NCI-H1417 treated with DMSO at 0.1 percent for 48 hours (cell line): ENCODE results near the gene MED16.
"Not testable (repeated sequence)": the region's sequence is repeated elsewhere in the genome, so short reads cannot be mapped to it uniquely, and the experiment has no call there.

Source experiments
- DNase-seq: peaks from one replicate; lab custom pipeline; 2025; lab: John Stamatoyannopoulos, UW

MED16 gene

GRCh38 chr19:853614-854220 lies 39.3 kb downstream of the MED16 start:
- DNase-seq: not testable (repeated sequence)

DNA sequence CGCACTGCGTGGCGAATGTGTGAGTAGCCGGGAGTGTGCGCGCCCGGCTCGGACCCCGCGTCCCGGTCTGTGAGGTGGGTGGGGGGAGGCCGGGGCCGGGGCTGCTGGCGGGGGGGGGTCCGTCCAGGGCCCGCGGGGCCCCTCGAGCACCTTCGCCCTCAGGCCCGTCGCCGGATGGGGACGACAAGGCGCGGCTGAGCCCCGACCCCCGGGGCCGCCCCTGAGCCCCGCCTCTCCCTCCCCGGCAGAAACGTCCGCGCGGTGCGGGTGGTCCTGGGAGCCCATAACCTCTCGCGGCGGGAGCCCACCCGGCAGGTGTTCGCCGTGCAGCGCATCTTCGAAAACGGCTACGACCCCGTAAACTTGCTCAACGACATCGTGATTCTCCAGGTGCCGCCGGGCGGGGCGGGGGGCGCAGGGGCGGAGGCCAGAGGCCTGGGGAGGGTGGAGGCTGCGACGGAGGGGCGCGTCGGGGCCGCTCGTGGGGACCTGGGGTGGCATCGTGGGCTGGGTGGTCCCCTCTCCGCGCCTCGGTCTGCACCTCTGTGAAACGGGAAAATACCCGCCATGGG lies 39.9 kb downstream of the MED16 start:
- no peak for DNase-seq

DNA sequence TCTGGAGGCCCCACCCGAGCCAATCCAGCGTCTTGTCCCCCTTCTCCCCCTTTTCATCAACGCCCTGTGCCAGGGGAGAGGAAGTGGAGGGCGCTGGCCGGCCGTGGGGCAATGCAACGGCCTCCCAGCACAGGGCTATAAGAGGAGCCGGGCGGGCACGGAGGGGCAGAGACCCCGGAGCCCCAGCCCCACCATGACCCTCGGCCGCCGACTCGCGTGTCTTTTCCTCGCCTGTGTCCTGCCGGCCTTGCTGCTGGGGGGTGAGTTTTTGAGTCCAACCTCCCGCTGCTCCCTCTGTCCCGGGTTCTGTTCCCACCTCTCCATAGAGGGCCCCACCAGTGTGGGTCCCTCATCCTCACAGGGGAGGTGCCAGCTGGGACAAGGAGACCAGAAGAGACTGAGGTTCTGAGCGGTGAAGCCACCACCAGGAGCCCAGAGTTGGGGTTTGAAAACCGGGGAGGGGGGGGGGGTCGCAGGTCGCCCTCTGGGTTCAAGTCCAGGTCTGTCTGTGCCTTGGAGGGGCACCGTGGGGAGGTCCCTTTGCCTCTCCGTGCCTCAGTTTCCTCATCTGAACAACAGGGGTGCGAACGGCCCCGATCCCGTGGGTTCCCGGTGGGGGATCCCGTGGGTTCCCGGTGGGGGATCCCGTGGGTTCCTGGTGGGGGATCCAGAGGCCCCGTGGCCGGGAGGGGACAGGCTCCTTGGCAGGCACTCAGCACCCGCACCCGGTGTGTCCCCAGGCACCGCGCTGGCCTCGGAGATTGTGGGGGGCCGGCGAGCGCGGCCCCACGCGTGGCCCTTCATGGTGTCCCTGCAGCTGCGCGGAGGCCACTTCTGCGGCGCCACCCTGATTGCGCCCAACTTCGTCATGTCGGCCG lies 40.6 kb downstream of the MED16 start, which contains the start of gene ELANE:
TSS of gene ELANE (plus strand) at position 168 of the 878 bp plus-strand sequence. CDS start at position 194, 26 bp downstream.
- DNase-seq: no peak

DNA sequence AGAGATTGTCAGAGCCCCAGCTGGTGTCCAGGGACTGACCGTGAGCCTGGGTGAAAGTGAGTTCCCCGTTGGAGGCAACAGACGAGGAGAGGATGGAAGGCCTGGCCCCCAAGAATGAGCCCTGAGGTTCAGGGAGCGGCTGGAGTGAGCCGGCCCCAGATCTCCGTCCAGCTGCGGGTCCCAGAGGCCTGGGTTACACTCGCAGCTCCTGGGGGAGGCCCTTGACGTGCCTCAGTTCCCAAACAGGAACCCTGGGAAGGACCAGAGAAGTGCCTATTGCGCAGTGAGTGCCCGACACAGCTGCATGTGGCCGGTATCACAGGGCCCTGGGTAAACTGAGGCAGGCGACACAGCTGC lies 42.0 kb downstream of the MED16 start:
- DNase-seq: no peak

DNA sequence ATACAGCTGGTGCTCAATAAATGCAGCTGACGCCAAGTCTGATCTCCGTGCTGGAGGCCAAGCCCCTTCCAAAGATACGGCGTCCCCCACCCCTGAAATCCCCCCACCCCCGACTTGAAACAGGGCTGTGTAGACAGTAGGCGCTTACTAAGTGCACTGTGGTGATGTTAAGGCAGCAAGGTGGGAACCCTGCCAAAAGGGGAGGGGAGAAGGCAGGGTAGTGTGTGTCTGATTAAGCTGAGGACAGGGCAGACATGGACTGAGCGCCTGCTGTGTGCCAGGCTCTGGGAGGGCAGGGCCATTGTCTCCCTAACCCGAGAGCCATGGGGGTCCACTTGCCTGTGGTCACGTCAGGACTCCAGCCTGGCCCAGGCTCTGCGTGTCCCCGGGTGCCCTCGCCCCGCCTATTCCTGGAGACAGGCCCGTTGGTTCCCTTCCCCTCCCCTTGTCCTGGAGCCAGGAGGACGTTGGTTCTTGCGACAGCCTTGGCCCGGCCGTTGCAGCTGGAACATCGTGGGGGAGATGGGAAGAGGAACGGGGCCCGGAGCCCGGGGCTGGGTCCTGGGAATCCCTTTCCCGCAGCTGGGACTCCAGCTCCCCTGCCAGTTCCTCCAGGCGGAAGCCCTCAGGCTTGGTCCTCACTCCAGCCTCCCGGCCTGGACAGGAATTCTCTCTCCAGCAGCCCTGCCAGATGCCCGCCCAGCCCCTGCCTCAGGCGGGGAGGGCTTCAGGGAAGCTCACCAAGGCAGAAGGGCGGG lies 42.6 kb downstream of the MED16 start:
- peak; percentile 54 for DNase-seq

DNA sequence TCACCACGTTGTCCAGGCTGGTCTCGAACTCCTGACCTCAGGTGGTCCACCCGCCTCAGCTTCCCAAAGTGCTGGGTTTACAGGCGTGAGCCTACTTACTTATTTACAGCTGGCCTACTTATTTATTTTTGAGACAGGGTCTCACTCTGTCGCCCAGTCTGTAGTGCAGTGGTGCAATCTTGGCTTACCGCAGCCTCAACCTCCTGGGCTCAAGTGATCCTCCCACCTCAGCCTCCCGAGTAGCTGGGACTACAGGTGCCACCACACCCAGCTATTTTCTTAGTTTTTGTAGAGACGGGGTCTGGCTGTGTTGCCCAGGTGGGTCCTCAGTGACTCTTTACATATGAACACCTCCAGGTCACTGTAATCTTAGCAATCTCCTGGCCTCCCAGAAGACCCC lies 43.8 kb downstream of the MED16 start:
- DNase-seq: not testable (repeated sequence)

- no peak for DNase-seq
Observed at GRCh38 chr19:848386-848921, 44.5 kb downstream of the MED16 start.

- no peak for DNase-seq
Observed at GRCh38 chr19:845707-846521, 47.1 kb downstream of the MED16 start.

GRCh38 chr19:844546-844971 lies 48.4 kb downstream of the MED16 start:
- DNase-seq: no peak

DNA sequence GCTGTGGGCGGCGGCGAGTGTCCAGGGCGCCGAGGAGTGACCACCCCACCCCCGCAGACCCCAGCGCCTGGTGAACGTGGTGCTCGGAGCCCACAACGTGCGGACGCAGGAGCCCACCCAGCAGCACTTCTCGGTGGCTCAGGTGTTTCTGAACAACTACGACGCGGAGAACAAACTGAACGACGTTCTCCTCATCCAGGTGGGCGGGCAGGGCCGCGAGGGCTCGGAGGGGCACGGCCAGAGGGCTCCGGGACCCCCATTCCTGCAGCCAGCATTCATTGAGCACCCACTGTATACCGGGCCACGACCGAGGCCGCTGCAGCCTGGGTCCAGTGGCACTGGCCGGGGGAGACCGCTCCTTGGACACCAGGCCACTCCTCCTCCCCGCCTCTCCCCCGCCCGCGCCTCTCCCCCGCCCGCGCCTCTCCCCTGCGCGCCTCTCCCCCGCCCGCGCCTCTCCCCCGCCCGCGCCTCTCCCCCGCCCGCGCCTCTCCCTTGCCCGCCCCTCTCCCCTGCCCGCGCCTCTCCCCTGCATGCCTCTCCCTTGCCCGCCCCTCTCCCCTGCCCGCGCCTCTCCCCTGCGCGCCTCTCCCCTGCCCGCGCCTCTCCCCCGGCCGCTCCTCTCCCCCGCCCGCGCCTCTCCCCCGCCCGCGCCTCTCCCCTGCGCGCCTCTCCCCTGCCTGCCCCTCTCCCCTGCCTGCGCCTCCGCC lies 49.0 kb downstream of the MED16 start:
- DNase-seq: no peak

GRCh38 chr19:843180-843835 lies 49.7 kb downstream of the MED16 start:
- DNase-seq: no peak

DNA sequence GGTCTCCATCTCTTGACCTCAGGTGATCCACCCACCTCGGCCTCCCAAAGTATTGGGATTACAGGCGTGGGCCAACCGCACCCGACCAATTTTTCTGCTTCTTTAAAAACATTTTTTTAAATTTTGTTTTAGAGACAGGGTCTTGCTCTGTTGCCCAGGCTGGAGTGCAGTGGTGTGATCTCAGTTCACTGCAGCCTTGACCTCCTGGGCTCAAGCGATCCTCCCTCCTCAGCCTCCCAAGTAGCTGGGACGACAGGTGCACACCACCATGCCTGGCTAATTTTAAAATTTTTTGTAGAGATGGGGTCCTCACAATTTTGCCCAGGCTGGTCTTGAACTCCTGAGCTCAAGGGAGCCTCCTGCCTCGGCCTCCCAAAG lies 50.2 kb downstream of the MED16 start:
- DNase-seq: not testable (repeated sequence)

- DNase-seq: no peak
Observed at GRCh38 chr19:840519-841206, 52.3 kb downstream of the MED16 start, which contains the start of gene PRTN3. TSS of gene PRTN3 (plus strand) at chr19:840999. CDS start at chr19:841009, 10 bp downstream.

GRCh38 chr19:835210-835810 lies 57.7 kb downstream of the MED16 start:
- DNase-seq: no peak

DNA sequence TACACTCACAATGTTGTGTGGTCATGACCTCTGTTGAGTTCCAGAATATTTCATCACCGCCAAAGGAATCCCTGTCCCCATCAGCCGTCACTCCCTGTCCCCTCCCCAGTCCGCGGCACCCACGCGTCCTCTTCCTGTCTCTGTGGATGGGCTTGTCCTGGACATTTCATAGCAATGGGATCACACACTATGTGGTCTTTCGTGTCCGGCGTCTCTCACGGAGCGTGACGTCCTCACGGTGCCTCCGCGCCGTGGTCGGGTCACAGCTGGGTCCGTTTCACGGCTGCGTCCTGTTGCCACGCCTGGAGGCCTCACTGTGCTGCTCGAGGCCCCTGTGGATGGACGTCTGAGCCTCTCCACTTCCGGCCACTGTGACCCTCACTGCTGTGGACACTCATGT lies 58.8 kb downstream of the MED16 start:
- DNase-seq: no peak

GRCh38 chr19:831407-832369 lies 61.3 kb downstream of the MED16 start:
- DNase-seq: no peak

DNA sequence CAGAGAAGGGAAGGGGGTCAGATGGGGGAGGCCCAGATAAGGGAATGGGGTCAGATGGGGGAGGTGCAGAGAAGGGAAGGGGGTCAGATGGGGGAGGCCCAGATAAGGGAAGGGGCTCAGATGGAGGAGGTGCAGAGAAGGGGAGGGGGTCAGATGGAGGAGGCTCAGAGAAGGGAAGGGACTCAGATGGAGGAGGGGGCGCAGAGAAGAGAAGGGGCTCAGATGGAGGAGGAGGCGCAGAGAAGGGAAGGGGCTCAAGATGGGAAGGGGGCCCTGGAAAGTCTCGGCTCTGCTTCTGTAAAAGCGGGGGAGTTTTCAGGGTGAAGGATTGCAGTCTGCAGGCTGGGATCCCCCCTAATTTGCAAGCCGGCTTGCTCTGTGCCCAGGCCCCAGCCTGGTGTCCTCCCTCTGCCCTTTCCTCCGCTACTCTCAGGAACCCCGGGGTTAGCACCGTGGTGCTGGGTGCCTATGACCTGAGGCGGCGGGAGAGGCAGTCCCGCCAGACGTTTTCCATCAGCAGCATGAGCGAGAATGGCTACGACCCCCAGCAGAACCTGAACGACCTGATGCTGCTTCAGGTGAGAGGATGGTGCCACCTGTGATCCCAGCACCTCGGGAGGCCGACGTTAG lies 63.7 kb downstream of the MED16 start:
- DNase-seq: no peak
